Measurements from ENCODE around the gene SORCS3. TPM values are rescaled to one million over a fixed set of nuclear protein-coding genes. Genes with fewer than 3 reads are reported as not detected.

The SORCS3 gene
- polyA plus RNA-seq, 3 donors = not detected

GRCh38 chr10:104767282-104767681, 126.2 kb downstream of the SORCS3 start:
- H3K36me3 Mint-ChIP-seq = no peaks in the 10 kb centered on the region
- no peak overlapping the region for H3K27ac Mint-ChIP-seq
- no peaks in the 10 kb centered on the region for H3K27me3 ChIP-seq (ENCODE audit: control insufficient read depth in 2 of 2, insufficient read depth in 2 of 2, low read length in 2 of 2)

GRCh38 chr10:104767745-104768144, 126.7 kb downstream of the SORCS3 start:
- no peaks in the 10 kb centered on the region for H3K9me3 ChIP-seq (replicated peaks in 1 of 2; ENCODE audit: control insufficient read depth in 1 of 2, insufficient read depth in 1 of 2, low read length in 2 of 2)
- no peak overlapping the region for H3K4me3 ChIP-seq (replicated peaks in 1 of 3; ENCODE audit: low read depth in 2 of 3, low read length in 3 of 3)
- Mint-ChIP-seq H3K36me3 (no peaks in the 10 kb centered on the region), H3K4me1 (no peaks in the 10 kb centered on the region), H3K4me3 (no peak overlapping the region), H3K9me3 (peaks cover 0 to 1% (median 0%) of the 10 kb centered on the region in 7 donors), H3K27ac (no peak overlapping the region), H3K27me3 (ENCODE audit: low read depth in 3 of 3) (peaks cover 0 to 3% (median 0%) of the 10 kb centered on the region in 3 donors)
- no peak overlapping the region for H2AFZ ChIP-seq (ENCODE audit: insufficient read depth, low read depth, low read length, poor library complexity, severe bottlenecking)
- intact Hi-C loops (cut with micrococcal nuclease) = no loop called here
- no peak overlapping the region for H3K4me2 ChIP-seq (replicated peaks; ENCODE audit: extremely low read depth, low read length, poor library complexity, severe bottlenecking)
- no peaks in the 10 kb centered on the region for H3K4me1 ChIP-seq (ENCODE audit: control insufficient read depth in 1 of 2, insufficient read depth in 2 of 2, low read length in 2 of 2)
- TF ChIP-seq CTCF (IDR thresholded peaks at IDR 0.05) = no peak
- no peak for DNase-seq
- H3K36me3 ChIP-seq (replicated peaks in 1 of 2; ENCODE audit: control insufficient read depth in 1 of 2, insufficient read depth in 2 of 2, low read length in 2 of 2) = no peaks in the 10 kb centered on the region
- no peaks in the 10 kb centered on the region for H3K27me3 ChIP-seq (ENCODE audit: control insufficient read depth in 2 of 2, insufficient read depth in 2 of 2, low read length in 2 of 2)
- H3K79me2 ChIP-seq (ENCODE audit: insufficient read depth, low read length) = no peaks in the 10 kb centered on the region
- no peak overlapping the region for H3K27ac ChIP-seq (ENCODE audit: low read depth in 1 of 2, low read length in 2 of 2)
- H4K20me1 ChIP-seq (ENCODE audit: insufficient read depth, low read length) = no peaks in the 10 kb centered on the region
- no peak overlapping the region for H3K9ac ChIP-seq (ENCODE audit: insufficient read depth, low read length, poor library complexity, severe bottlenecking)
- no CpG with 5 or more reads among the region's 1 CpG for WGBS (ENCODE audit: insufficient coverage)

More at GRCh38 chr10:104767282-104767681, 126.2 kb downstream of the SORCS3 start:
- H3K9ac ChIP-seq (ENCODE audit: insufficient read depth, low read length, poor library complexity, severe bottlenecking) = no peak overlapping the region
- H4K20me1 ChIP-seq (ENCODE audit: insufficient read depth, low read length) = no peaks in the 10 kb centered on the region
- intact Hi-C loops (cut with micrococcal nuclease) = no loop called here
- H2AFZ ChIP-seq (ENCODE audit: insufficient read depth, low read depth, low read length, poor library complexity, severe bottlenecking) = no peak overlapping the region
- no peak overlapping the region for H3K27ac ChIP-seq (ENCODE audit: low read depth in 1 of 2, low read length in 2 of 2)
- no peaks in the 10 kb centered on the region for H3K9me3 ChIP-seq (replicated peaks in 1 of 2; ENCODE audit: control insufficient read depth in 1 of 2, insufficient read depth in 1 of 2, low read length in 2 of 2)
- H3K4me1 ChIP-seq (ENCODE audit: control insufficient read depth in 1 of 2, insufficient read depth in 2 of 2, low read length in 2 of 2) = no peaks in the 10 kb centered on the region
- no peaks in the 10 kb centered on the region for H3K36me3 ChIP-seq (replicated peaks in 1 of 2; ENCODE audit: control insufficient read depth in 1 of 2, insufficient read depth in 2 of 2, low read length in 2 of 2)
- no peak overlapping the region for H3K4me3 Mint-ChIP-seq
- DNase-seq = no peak
- no peak overlapping the region for H3K4me3 ChIP-seq (replicated peaks in 1 of 3; ENCODE audit: low read depth in 2 of 3, low read length in 3 of 3)
- no peaks in the 10 kb centered on the region for H3K4me1 Mint-ChIP-seq
- no peaks in the 10 kb centered on the region for H3K79me2 ChIP-seq (ENCODE audit: insufficient read depth, low read length)
- H3K27me3 Mint-ChIP-seq (ENCODE audit: low read depth in 3 of 3) = peaks cover 0 to 3% (median 0%) of the 10 kb centered on the region in 3 donors
- no peak overlapping the region for H3K4me2 ChIP-seq (replicated peaks; ENCODE audit: extremely low read depth, low read length, poor library complexity, severe bottlenecking)
- H3K9me3 Mint-ChIP-seq = peaks cover 0 to 1% (median 0%) of the 10 kb centered on the region in 7 donors
- WGBS (ENCODE audit: insufficient coverage) = 0% methylated on average over 1 of the region's 2 CpGs
- TF ChIP-seq CTCF (IDR thresholded peaks at IDR 0.05) = no peak
